KOPT-K1 (cell line): Measurements from ENCODE around the gene TPSB2.
"Not testable (repeated sequence)": the region's sequence is repeated elsewhere in the genome, so short reads cannot be mapped to it uniquely, and the experiment has no call there.

Experiments
- H3K27ac ChIP-seq: fragments of 200-600 bp; sonication (generic); 2 replicates; pipeline ENCODE4 v1.5.1; 2016; ENCODE audit warnings: antibody characterized with exemption, mild to moderate bottlenecking, low read depth, low read length; ENCODE audit not compliant: poor library complexity, severe bottlenecking
- H3K36me3 ChIP-seq: fragments of 200-600 bp; sonication (generic); 2 replicates; pipeline ENCODE4 v1.5.1; 2017; ENCODE audit warnings: antibody characterized with exemption, mild to moderate bottlenecking, low read length, moderate library complexity; ENCODE audit not compliant: insufficient read depth
- H3K9me3 ChIP-seq: fragments of 200-600 bp; sonication (generic); 2 replicates; pipeline ENCODE4 v1.5.1; 2017; ENCODE audit warnings: antibody characterized with exemption, low read length, mild to moderate bottlenecking; ENCODE audit not compliant: insufficient read depth, poor library complexity, severe bottlenecking

TPSB2 gene

GRCh38 chr16:1236659-1237058 lies 6.7 kb upstream of the TPSB2 start:
- H3K27ac ChIP-seq, H3K36me3 ChIP-seq, H3K9me3 ChIP-seq: not testable (repeated sequence)

GRCh38 chr16:1232049-1232748 lies 2.2 kb upstream of the TPSB2 start:
- H3K36me3 ChIP-seq, H3K27ac ChIP-seq, H3K9me3 ChIP-seq: not testable (repeated sequence)

GRCh38 chr16:1231301-1231700 lies 1.3 kb upstream of the TPSB2 start:
- H3K9me3 ChIP-seq, H3K36me3 ChIP-seq: not testable (repeated sequence)

GRCh38 chr16:1230471-1231212 lies 658 bp upstream of the TPSB2 start:
- H3K9me3 ChIP-seq, H3K36me3 ChIP-seq, H3K27ac ChIP-seq: not testable (repeated sequence)

More at GRCh38 chr16:1231301-1231700, 1.3 kb upstream of the TPSB2 start:
- not testable (repeated sequence) for H3K27ac ChIP-seq

GRCh38 chr16:1229476-1229875 lies 508 bp downstream of the TPSB2 start:
- not testable (repeated sequence) for H3K36me3 ChIP-seq, H3K9me3 ChIP-seq, H3K27ac ChIP-seq

DNA sequence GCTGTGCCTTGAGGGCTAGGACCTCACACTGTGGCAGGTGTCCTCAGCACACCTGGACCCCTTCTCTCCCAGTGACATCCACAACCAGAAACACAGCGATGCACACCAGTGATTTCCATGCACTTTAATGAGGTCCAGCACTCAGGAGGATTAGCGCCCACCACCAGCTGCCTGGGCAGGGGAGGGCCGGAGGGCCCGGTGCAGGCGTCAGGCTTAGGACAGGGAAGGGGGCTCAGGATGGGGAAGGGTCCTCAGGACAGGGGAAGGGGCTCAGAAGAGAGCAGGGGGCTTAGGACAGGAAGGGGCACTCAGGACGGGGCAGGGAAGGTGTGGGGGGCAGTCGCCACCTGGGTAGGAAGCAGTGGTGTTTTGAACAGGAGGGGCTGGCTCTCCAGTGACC lies 1.8 kb downstream of the TPSB2 start:
- H3K9me3 ChIP-seq, H3K27ac ChIP-seq, H3K36me3 ChIP-seq: not testable (repeated sequence)

GRCh38 chr16:1226692-1227091 lies 3.3 kb downstream of the TPSB2 start:
- not testable (repeated sequence) for H3K27ac ChIP-seq, H3K9me3 ChIP-seq, H3K36me3 ChIP-seq

- H3K9me3 ChIP-seq, H3K36me3 ChIP-seq, H3K27ac ChIP-seq: not testable (repeated sequence)
Measured at GRCh38 chr16:1225728-1226311, 4.2 kb downstream of the TPSB2 start.

GRCh38 chr16:1225051-1225451 lies 4.9 kb downstream of the TPSB2 start, which contains the start of gene TPSG1:
Gene TPSG1 (minus strand): TSS chr16:1225268. CDS start chr16:1225252, 16 bp downstream.
- H3K9me3 ChIP-seq = no peaks in the 10 kb centered on the region

GRCh38 chr16:1224558-1224957 lies 5.4 kb downstream of the TPSB2 start:
- Histone ChIP-seq H3K27ac (no peak overlapping the region), H3K36me3 (no peaks in the 10 kb centered on the region), H3K9me3 (no peaks in the 10 kb centered on the region)

More at GRCh38 chr16:1225051-1225451, 4.9 kb downstream of the TPSB2 start, which contains the start of gene TPSG1:
- no peaks in the 10 kb centered on the region for H3K36me3 ChIP-seq
- H3K27ac ChIP-seq = no peak within 1 kb of the TSS

GRCh38 chr16:1223355-1224214 lies 6.4 kb downstream of the TPSB2 start:
- Histone ChIP-seq H3K27ac (no peak overlapping the region), H3K9me3 (no peaks in the 10 kb centered on the region), H3K36me3 (no peaks in the 10 kb centered on the region)

- no peaks in the 10 kb centered on the region for H3K9me3 ChIP-seq
- H3K27ac ChIP-seq = no peak overlapping the region
- no peaks in the 10 kb centered on the region for H3K36me3 ChIP-seq
Measured at GRCh38 chr16:1222553-1223354, 7.2 kb downstream of the TPSB2 start.

DNA sequence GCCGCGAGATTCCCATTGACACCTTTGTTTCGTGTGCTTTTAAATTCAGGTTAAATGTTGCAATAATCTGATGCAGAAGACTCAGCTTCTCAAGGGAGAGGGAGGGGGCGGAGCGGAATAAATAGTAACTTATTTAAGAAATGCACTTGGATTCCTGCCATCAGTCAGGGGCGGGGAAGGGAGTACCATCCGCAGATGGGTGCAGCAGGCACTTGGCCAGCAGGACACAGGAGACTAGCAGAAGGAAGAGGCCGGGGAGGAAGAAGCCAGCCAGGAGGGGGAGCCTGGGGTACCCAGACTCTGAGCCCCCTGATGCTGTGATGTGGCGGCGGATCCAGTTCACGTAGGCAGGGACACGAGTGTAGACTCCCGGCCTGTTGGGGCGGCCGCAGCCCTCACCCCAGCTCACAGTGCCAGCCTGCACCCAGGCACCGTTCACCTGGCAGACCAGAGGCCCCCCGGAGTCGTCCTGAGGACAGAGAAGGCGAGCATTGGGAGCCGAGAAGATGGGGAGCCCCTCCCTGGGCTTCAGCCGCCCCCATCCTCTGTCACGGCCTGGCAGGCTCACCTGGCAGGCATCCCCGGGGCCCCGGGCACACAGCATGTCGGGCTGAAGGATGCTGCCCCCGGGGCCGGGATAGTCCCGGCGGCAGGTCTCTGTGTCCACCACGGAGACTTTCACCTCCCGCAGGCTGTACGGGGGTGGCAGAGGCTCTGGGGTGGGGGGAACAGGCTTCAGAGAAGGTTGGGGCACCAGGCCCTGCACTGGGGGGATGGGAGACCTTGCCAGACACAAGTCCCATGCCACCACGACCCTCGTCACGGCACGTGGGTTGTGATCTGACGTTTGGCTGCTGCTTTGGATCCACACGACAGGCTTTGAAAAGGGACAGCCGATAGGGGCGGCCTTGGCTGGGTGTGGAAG lies 8.1 kb downstream of the TPSB2 start:
- Histone ChIP-seq H3K9me3 (no peaks in the 10 kb centered on the region), H3K27ac (no peak overlapping the region), H3K36me3 (no peaks in the 10 kb centered on the region)
